ENCODE data around the gene SDR42E1.

- no peak for TF ChIP-seq CTCF (IDR thresholded peaks at IDR 0.05)
- TF ChIP-seq POLR2A (IDR thresholded peaks at IDR 0.05) = no peak
These were observed 35.3 kb upstream of the SDR42E1 start for GRCh38 chr16:82046541-82046940.

Measured in uterus (tissue), 2 donors.